ENCODE measurements around the gene OOSP1. TPM values are rescaled to one million over a fixed set of nuclear protein-coding genes. Genes with fewer than 3 reads are reported as not detected.
"Not testable (repeated sequence)": the region's sequence is repeated elsewhere in the genome, so short reads cannot be mapped to it uniquely, and the experiment has no call there.

OOSP1 gene
- total RNA-seq, 4 donors from 2014 or later: not detected

- no peak for ATAC-seq
- TF ChIP-seq POLR2AphosphoS5 (IDR thresholded peaks at IDR 0.05) (no peak), EP300 (IDR thresholded peaks at IDR 0.05) (no peak), POLR2A (IDR thresholded peaks at IDR 0.05) (no peak)
- TF ChIP-seq, protein P1, sequence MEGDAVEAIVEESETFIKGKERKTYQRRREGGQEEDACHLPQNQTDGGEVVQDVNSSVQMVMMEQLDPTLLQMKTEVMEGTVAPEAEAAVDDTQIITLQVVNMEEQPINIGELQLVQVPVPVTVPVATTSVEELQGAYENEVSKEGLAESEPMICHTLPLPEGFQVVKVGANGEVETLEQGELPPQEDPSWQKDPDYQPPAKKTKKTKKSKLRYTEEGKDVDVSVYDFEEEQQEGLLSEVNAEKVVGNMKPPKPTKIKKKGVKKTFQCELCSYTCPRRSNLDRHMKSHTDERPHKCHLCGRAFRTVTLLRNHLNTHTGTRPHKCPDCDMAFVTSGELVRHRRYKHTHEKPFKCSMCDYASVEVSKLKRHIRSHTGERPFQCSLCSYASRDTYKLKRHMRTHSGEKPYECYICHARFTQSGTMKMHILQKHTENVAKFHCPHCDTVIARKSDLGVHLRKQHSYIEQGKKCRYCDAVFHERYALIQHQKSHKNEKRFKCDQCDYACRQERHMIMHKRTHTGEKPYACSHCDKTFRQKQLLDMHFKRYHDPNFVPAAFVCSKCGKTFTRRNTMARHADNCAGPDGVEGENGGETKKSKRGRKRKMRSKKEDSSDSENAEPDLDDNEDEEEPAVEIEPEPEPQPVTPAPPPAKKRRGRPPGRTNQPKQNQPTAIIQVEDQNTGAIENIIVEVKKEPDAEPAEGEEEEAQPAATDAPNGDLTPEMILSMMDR (IDR thresholded peaks at IDR 0.05): no peak
- Histone ChIP-seq H3K27ac (no peak overlapping the region), H3K4me1 (no peaks in the 10 kb centered on the region), H3K4me3 (no peak overlapping the region), H3K27me3 (no peaks in the 10 kb centered on the region), H3K9me3 (no peaks in the 10 kb centered on the region), H3K36me3 (no peaks in the 10 kb centered on the region)
- WGBS, 2 donors (ENCODE audit: low coverage in 1 of 2): 84% methylated on average over 3 of the region's 3 CpGs; no CpG with 5 or more reads in 1 of the 2 donors
Observed at GRCh38 chr11:59966201-59966600, 28.0 kb downstream of the OOSP1 start.

DNA sequence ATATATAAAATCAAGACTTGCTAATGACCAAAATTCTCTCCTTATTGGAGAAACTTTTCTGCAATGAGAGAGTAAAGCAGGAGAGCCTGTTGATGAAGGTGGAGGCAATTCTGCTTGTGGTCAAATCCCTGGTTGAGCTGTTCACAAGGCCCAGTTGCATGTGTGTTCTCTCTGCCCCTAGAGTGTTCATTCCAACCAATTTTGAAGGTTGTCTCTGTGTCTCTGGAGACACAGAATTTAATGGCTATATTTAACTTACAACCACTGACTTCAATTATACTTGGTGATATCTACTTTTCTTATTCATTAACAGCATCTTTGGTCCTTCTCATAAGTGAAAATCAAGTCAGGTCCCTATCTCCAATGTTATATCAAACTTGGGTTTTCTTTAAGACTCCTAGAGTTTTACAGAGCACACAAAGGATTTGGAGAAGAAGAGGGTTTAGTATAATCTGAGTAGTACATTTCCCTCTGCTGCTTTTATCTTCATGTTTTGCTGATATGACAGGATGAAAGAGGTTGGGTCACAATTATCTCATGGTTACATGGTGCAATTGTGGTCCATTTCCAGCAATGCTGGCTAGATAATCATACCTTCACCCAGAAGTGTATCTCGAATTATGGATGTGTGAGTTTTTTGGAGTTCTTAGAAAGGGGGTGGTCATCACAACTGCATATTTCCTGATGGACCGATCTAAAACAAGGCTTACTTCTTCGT is 29.6 kb downstream of the OOSP1 start:
- H3K9me3 ChIP-seq: no peaks in the 10 kb centered on the region
- TF ChIP-seq EP300 (IDR thresholded peaks at IDR 0.05) (no peak), POLR2A (IDR thresholded peaks at IDR 0.05) (no peak), POLR2AphosphoS5 (IDR thresholded peaks at IDR 0.05) (no peak)
- TF ChIP-seq, protein P1 (IDR thresholded peaks at IDR 0.05): no peak
- WGBS, 2 donors (ENCODE audit: low coverage in 1 of 2): 78 to 90% methylated on average over 3 of the region's 3 CpGs
- H3K4me1 ChIP-seq: no peaks in the 10 kb centered on the region
- H3K36me3 ChIP-seq: no peaks in the 10 kb centered on the region
- no peak overlapping the region for H3K27ac ChIP-seq
- H3K27me3 ChIP-seq: no peaks in the 10 kb centered on the region
- no peak overlapping the region for H3K4me3 ChIP-seq
- no peak for ATAC-seq

GRCh38 chr11:59968395-59968783 is 30.2 kb downstream of the OOSP1 start:
- WGBS, 2 donors (ENCODE audit: low coverage in 1 of 2): 63% methylated on average over 1 of the region's 1 CpG; no CpG with 5 or more reads in 1 of the 2 donors
- H3K27me3 ChIP-seq: no peaks in the 10 kb centered on the region
- no peaks in the 10 kb centered on the region for H3K36me3 ChIP-seq
- no peaks in the 10 kb centered on the region for H3K4me1 ChIP-seq
- TF ChIP-seq EP300 (IDR thresholded peaks at IDR 0.05) (no peak), POLR2AphosphoS5 (IDR thresholded peaks at IDR 0.05) (no peak), POLR2A (IDR thresholded peaks at IDR 0.05) (no peak)
- TF ChIP-seq, protein P1 (IDR thresholded peaks at IDR 0.05): no peak
- no peak overlapping the region for H3K27ac ChIP-seq
- no peak for ATAC-seq
- H3K4me3 ChIP-seq: no peak overlapping the region
- no peaks in the 10 kb centered on the region for H3K9me3 ChIP-seq

DNA sequence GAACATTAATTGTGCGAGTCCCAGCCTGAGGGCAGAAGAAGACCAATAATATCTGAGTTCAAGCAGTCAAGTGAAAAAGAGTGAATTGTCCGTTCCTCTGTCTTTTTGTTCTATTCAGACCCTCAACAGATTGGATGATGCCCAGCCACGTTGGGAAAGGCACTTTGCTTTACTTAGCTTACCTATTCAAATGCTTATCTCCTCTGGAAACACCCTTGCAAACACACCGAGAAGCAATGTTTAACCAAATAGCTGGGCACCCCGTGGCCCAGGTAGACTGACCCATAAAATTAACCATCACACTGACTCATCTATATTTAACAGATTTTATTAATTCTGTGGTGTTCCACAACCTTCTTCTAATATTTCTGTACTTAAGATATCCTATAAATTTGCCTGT is 34.9 kb downstream of the OOSP1 start:
- Histone ChIP-seq H3K36me3 (no peaks in the 10 kb centered on the region), H3K27me3 (no peaks in the 10 kb centered on the region), H3K4me3 (no peak overlapping the region), H3K27ac (no peak overlapping the region), H3K4me1 (no peaks in the 10 kb centered on the region), H3K9me3 (no peaks in the 10 kb centered on the region)
- 63 to 75% methylated on average over 4 of the region's 5 CpGs for WGBS, 2 donors (ENCODE audit: low coverage in 1 of 2)
- no peak for ATAC-seq
- TF ChIP-seq POLR2AphosphoS5 (IDR thresholded peaks at IDR 0.05) (no peak), POLR2A (IDR thresholded peaks at IDR 0.05) (no peak), EP300 (IDR thresholded peaks at IDR 0.05) (no peak)
- TF ChIP-seq, protein P1 (IDR thresholded peaks at IDR 0.05): no peak

DNA sequence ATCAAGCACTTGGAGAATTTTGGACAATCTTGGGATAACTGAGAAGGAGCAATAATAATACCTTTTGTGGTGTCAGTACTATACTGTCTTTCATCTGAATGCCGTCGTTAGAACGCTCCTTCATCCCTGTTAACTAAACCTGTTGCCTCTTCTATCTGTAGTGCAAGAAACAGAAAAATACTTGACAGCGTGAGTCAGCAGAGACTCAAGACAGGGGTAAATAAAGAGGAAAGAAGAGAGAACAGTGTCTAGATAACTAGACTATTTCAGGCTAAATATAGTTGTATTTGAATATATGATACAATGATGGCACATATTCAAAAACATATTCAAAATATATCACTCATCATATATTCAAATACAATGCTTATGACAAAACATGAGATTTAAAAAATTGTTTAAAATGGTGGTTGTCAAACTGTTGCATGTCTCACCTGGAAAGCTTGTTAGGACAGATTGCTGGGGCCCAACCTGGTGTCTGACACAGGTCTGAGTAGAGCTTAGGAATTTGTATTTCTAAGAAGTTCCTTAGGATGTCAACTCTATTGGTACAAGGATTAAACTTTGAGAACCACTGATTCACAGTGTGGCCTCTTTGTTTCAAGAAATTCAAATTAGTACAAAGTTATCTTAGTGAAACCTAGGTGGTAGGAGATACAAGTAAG is 43.0 kb downstream of the OOSP1 start:
- Histone ChIP-seq H3K9me3 (no peaks in the 10 kb centered on the region), H3K4me3 (no peak overlapping the region), H3K4me1 (no peaks in the 10 kb centered on the region), H3K27ac (no peak overlapping the region), H3K27me3 (no peaks in the 10 kb centered on the region), H3K36me3 (no peaks in the 10 kb centered on the region)
- no peak for TF ChIP-seq POLR2A (IDR thresholded peaks at IDR 0.05)
- TF ChIP-seq, protein P1 (IDR thresholded peaks at IDR 0.05): no peak
- TF ChIP-seq EP300 (IDR thresholded peaks at IDR 0.05): no peak
- TF ChIP-seq POLR2AphosphoS5 (IDR thresholded peaks at IDR 0.05): no peak
- ATAC-seq: no peak
- WGBS, 2 donors (ENCODE audit: low coverage in 1 of 2): 89 to 96% methylated on average over 4 of the region's 4 CpGs

GRCh38 chr11:59982037-59982436 is 43.8 kb downstream of the OOSP1 start:
- not testable (repeated sequence) for H3K4me1 ChIP-seq, H3K4me3 ChIP-seq, H3K27me3 ChIP-seq, ATAC-seq, H3K27ac ChIP-seq, H3K9me3 ChIP-seq, H3K36me3 ChIP-seq
- WGBS, 2 donors (ENCODE audit: low coverage in 1 of 2): 58 to 63% methylated on average over 4 of the region's 4 CpGs
